GM21381 (cell line): ENCODE data around the gene PLBD2.

Experiments
- ATAC-seq: cut with Tn5 transposase; IDR thresholded peaks from one replicate; pipeline ENCODE4 v1.9.1; 2021; ENCODE audit warnings: mild to moderate bottlenecking, moderate library complexity; ENCODE audit not compliant: unreplicated experiment

The PLBD2 gene

DNA sequence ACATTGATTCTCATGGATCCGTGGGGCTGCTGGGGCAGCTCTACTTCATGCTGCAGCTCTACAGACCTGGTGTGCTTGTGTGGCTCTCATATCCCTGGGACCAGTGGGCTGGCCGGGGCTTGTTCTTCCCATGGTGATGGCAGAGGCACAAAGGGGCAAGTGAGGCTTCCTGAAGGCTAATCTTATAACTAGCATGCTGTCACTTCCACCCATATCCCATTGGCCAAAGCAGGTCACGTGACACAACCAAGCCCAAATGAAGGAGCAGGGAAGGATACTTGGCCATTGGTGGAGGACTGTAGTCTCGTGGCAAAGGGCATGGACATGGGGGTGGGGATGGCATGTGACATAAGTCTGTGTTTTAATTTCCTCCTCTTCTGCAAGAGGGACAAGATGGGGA lies 9.9 kb downstream of the PLBD2 start:
- ATAC-seq: no peak

DNA sequence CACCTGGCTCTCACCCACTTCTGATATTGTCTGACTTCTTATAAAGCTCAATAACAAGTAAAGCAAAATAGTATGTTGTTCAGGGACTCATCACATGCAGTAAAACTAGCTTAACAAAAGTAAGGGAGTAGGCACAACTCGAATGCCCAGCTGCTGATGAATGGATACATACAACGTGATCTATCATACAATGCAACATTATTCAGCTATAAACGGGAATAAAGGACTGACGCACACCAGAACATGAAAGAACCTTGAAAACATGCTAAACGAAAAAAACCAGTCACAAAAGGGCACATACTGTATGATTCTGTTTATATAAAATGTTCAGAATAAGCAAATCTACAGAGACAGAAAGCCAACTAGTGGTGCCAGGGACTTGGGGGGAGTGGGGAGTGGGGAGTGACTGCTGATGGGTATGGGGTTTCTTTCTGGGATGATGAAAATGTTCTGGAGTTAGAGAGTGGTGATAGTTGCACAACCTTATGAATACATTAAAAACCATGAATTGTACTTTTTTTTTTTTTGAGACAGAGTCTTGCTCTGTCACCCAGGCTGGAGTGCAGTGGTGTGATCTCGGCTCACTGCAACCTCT lies 11.1 kb downstream of the PLBD2 start:
- ATAC-seq: no peak

GRCh38 chr12:113370923-113371682 lies 12.7 kb downstream of the PLBD2 start:
- ATAC-seq: no peak

- ATAC-seq: no peak
Observed at GRCh38 chr12:113371808-113372207, 13.4 kb downstream of the PLBD2 start.

DNA sequence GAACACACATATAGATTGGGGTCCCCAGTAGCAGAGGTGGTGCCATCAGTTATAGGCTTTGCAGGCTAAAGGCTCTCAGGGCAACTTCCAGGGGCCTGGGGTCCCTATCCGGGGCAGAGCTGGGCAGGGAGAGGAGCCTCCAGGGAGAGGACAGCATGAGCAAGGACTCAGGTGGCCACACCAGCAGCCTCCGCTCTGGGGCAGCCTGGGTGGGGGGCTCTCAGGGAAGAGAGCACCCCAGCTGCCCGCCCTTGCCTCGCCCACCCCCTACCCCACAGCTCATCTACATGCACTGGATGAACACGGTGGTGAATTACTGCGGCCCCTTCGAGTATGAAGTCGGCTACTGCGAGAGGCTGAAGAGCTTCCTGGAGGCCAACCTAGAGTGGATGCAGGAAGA lies 14.0 kb downstream of the PLBD2 start:
- no peak for ATAC-seq

DNA sequence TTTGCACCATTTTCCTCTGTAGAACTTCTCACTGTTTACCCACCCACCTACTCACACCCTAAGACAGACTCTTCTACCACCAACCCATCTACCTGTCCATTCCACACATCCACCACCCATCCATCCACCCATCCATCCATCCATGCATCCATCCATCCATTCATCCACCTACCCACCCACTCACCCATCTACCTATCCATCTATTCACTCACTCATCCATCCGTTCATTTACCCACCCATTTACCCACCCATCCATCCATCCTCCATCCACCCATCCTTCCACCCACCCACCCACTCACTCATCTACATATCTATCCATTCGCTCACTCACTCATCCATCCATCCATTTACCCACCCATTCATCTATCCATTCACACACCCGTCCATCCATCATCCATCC lies 15.1 kb downstream of the PLBD2 start:
- no peak for ATAC-seq

DNA sequence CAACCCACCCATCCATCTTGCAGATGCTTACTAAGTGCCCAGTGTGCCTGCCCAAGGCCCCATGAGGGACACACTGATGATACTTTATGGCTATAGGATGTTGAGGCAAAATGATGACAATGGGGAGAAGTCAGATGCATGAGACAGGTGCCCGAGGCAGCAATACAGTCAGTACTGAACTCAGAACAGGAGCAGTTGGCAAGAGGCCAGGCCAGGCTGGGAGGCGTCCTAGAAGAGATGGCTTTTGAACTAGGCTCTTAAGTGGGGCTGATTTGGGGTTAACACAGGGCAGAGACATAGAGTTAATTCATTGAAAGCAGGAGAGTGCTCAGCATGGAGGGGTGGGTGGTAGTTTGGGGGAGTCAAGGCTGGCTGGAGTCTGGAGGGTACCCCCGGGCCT lies 15.6 kb downstream of the PLBD2 start:
- ATAC-seq: no peak

DNA sequence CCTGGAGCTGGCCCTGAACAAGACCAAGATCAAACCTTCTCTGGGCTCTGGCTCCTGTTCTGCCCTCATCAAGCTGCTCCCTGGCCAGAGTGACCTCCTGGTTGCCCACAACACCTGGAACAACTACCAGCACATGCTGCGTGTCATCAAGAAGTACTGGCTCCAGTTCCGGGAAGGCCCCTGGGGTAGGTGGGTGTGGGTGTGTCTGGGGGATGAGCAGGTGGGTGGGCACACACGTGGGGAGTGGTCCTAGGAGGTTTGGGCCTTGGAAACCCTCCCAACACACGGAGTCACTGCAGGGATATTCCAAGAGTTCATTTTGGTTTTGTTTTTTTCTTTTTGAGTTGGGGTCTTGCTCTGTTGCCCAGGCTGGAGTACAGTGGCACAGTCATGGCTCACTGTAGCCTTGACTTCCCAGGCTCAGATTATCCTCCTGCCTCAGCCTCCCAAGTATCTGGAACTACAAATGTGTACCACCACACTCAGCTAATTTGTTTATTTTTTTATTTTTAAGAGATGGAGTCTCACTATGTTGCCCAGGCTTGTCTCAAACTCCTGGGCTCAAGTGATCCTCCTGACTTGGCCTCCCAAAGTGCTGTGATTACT lies 16.5 kb downstream of the PLBD2 start:
- no peak for ATAC-seq

GRCh38 chr12:113378291-113378690 lies 19.9 kb downstream of the PLBD2 start:
- no peak for ATAC-seq

- ATAC-seq: no peak
Observed at GRCh38 chr12:113381220-113381619, 22.8 kb downstream of the PLBD2 start.

DNA sequence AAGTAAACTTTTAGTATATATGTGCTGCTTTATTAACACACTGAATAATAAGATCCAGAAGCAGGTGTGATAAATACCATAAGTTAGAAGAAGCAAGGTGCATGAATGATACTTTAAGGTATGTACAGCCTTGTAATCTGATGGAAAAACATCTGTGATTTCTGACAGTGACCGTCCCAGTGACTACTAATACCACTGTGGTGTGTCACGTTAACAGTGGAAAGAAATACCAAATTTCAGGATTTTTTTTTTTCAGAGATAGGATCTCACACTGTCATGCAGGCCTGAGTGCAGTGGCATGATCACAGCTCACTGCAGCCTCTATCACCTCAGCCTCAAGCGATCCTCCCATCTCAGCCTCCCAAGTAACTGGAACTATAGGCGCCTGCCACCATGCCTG lies 23.8 kb downstream of the PLBD2 start:
- no peak for ATAC-seq

GRCh38 chr12:113384778-113385177 lies 26.4 kb downstream of the PLBD2 start:
- no peak for ATAC-seq

DNA sequence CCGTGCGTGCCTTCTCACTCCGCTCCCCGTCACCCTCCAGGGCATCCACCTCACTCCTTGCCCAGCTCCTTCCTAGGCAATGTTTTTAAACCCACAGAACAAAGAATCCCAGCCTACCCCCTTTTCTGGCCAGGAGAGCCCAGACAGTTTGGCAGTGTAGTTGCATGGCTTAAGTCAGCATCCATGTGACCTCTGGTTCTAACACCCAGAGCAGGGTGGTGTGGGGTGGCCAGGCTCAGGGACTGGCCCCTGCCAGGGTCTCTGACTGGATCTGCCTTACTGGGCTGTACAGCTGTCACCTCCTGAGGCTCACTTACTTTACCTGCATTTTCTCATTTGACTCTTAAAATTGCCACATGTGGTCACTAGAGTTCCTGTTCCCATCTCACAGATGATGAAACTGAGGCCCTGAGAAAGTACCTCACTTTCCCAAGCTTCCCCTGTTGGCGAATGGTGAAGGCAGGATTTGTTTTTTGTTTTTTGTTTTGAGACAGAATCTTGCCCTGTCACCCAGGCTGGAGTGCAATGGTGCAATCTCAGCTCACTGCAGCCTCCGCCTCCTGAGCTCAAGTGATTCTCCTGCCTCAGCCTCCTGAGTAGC lies 27.0 kb downstream of the PLBD2 start:
- no peak for ATAC-seq

- ATAC-seq: no peak
Observed at GRCh38 chr12:113386866-113387566, 28.6 kb downstream of the PLBD2 start.

GRCh38 chr12:113387631-113388030 lies 29.2 kb downstream of the PLBD2 start:
- ATAC-seq: no peak

DNA sequence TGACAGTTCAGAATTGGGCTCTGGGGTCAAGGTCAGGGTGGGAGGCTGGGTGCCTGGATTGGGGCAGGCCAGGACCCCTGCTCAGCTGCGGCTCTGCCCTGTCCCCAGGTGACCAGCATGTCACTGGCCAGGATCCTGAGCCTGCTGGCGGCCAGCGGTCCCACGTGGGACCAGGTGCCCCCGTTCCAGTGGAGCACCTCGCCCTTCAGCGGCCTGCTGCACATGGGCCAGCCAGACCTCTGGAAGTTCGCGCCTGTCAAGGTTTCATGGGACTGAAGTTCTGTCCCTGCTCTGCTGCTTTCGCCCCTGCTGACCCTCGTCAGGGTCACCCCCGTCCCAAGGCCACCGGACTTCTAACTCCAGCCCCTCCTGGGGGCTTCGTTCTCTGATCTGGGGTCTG lies 30.0 kb downstream of the PLBD2 start:
- ATAC-seq: no peak

DNA sequence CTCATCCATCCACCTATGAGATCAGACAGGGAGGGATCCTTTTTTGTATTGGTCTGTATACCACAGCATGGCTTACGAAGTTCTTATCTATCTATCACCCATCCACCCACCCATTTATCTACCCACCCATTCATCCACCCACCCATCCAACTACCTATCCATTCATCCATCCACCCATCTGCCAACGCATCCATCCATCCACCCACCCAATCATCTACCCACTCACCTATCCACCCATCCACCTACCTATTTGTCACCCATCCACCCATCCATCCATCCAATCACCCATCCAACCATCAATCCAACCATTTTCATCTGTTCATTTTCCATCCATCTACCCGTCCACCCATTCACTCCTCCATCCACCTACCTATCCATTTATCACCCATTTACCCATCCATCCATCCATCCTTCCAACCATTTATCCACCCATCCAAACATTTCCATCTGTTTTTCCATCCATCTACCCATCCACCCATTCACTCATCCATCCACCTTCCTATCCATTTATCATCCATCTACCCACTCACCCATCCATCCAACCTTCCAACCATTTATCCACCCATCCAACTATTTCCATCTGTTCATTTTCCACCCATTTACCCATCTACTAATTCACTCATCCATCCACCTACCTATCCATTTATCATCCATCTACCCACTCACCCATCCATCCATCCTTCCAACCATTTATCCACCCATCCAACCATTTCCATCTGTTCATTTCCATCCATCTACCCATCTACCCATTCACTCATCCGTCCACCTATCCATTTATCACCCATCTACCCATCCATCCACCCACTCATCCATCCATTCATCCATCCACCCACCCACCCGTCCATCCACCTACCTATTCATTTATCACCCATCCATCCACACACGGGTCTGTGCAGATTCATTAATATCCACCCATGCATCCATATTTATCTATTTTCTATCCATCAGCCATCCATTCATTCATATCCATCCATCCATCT lies 32.0 kb downstream of the PLBD2 start:
- no peak for ATAC-seq

DNA sequence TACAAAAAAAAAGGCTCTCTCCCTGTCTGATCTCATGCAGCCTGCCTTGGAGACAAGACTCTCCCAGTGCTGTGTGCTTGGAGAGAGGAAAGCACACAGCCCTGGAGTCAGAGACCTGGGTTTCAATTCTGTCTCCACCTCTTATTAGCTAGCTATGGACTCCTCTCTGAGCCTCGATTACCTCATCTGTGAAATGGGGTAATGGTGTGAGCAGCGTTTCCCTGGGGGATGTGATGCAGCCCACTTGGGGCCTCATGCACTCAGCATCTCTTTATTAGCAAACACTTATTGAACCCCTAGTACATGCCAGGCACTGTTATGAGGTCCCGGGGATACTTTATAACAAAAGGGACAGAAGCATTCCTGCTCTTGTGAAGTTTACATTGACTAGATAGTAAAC lies 32.8 kb downstream of the PLBD2 start:
- ATAC-seq: no peak

- no peak for ATAC-seq
Observed at GRCh38 chr12:113391650-113392337, 33.4 kb downstream of the PLBD2 start.

GRCh38 chr12:113392520-113392919 lies 34.1 kb downstream of the PLBD2 start:
- no peak for ATAC-seq
